ENCODE measurements around the gene OTUD3. TPM values are rescaled to one million over a fixed set of nuclear protein-coding genes. Genes with fewer than 3 reads are reported as not detected.
"Not testable (repeated sequence)": the region's sequence is repeated elsewhere in the genome, so short reads cannot be mapped to it uniquely, and the experiment has no call there.

The OTUD3 gene
- total RNA-seq, 2 donors from 2014 or later: 4.6 to 6.9 TPM

DNA sequence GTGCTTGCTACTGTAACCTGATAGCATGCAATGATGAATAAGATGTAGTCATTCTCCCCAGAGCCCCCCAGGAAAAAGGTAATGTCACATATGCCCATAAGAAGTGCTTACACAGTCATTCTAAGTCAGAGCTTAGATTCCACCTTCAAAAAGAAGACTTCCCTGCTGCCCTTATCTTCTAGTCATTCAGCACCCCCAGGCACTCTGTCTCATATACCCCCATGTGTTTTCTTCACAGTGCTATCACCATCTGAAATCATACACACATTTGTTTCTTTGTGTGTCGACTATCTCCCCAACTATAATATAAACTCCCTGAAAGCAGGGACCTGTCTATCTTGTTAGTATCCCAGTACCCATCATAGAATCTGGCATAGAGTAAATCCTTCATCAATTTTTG is 16.2 kb upstream of the OTUD3 start:
- intact Hi-C loops (cut with DNase I): no loop called here

DNA sequence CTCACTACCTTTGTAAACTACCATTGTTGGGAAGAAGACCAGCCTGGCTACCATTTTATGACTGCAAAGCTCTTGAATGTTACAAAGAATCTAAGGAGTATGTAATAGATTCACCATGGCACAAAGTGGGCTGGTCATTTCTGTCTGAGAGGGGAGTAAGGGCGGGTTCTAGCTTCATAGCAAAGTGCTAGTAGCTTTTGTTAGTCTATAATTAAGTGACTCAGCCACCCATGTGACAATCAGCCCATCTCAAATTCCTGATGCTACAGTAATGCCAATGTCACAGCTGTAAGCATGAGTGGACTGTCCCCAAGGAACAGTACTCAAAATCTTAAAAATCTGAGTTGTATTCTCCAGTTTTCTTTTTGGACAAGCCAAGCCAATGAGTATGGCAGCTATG is 15.4 kb upstream of the OTUD3 start:
- intact Hi-C loops (cut with DNase I): no loop called here
- no peak for DNase-seq
- no peak for ATAC-seq

More for the DNA sequence above, 16.2 kb upstream of the OTUD3 start:
- DNase-seq (no peak), ATAC-seq (no peak)

DNA sequence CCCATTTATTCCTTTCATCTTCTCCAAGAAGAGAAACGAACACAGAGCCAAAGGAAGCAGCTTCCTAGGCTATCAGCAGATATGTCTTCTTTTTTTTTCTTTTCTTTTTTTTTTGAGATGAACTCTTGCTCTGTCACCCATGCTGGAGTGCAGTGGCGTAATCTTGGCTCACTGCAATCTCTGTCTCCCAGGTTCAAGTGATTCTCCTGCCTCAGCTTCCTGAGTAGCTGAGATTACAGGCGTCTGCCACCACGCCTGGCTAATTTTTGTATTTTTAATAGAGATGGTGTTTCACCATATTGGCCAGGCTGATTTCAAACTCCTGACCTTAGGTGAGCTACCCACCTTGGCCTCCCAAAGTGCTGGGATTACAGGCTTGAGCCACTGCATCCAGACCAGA is 13.6 kb upstream of the OTUD3 start:
- DNase-seq; intact Hi-C loops (cut with DNase I); ATAC-seq: not testable (repeated sequence)

DNA sequence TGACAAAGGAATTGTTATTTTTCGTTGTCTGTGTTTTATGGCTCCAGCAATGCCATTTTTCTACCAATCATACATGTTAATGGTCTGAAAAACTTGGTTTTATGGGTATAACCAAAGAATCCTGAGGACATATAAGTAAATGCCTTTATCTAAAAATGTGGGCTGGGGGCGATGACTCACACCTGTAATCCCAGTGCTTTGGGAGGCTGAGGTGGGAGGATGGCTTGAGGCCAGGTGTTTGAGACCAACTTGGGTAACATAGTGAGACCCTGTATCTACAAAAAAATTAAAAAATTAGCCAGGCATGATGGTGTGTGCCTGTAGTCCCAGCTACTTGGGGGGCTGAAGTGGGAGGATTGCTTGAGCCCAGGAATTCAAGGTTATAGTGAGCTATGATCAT is 12.7 kb upstream of the OTUD3 start:
- ATAC-seq; intact Hi-C loops (cut with DNase I); DNase-seq: not testable (repeated sequence)

DNA sequence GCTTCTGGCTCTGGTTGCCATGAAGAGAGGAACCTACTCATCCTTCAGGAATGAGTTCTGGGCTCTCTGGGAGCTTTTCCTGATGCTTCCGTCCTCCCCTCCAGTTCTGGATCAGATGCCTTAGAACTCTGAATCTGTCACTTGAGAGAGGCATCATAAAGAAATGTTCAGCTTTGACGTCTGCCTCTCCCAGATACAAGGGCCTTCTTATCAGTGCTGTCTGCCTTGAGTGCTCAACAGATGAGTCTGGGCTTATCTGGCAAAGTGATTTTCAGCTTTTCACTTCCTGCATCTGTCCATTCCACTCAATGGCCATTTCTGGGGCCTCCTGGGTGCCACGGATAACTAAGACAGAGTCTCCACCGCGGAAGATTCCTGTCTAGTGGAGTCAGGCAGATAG is 12.3 kb upstream of the OTUD3 start:
- DNase-seq (no peak), ATAC-seq (no peak)
- intact Hi-C loops (cut with DNase I): no loop called here

DNA sequence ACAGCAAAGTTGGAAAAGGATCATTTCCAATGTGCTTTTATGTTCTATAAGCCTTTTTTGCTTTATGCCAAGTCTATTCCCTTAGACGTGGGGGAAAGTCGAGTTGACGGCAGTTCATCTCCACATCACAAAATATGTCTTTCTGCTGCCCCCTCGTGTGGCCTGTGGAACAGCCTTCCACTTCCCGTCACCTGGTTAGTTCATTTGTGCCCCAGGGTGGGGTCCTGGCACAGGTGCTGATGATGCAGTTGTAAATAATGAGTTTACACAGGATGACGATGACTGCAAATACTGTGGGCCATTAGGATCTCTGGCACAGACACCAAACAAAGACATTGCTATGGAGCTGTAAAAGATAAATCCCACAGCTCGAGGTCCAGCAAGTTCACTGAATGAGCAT is 10.0 kb upstream of the OTUD3 start:
- ATAC-seq (no peak), DNase-seq (no peak)
- intact Hi-C loops (cut with DNase I): no loop called here

DNA sequence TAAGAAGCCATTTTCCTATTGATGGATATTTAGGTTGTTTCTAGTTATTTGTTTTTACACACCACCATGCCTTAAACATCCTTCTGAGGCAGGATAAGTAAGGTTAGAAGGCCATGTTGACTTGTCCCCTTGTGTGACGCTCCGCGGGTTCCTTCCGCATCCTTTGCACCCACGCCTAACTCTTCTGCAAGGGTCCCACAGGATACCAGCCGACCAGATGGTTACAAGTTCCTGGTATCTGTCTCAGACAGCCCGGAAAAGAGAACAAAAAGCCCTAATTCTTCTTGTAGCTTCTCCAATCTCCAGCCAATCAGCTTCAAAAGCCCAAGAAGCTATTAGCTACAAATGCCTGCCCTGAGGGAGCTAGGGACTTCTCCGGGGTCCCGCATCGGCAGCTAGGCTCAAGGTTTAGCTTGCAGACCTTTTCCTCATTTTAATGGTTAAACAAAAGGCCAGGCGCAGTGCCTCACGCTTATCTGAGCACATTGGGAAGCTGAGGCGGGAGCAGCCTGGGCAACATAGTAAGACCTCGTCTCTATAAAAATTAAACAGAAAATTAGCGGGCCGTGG is 4.9 kb upstream of the OTUD3 start:
- DNase-seq (no peak), ATAC-seq (no peak)
- intact Hi-C loops (cut with DNase I): no loop called here

DNA sequence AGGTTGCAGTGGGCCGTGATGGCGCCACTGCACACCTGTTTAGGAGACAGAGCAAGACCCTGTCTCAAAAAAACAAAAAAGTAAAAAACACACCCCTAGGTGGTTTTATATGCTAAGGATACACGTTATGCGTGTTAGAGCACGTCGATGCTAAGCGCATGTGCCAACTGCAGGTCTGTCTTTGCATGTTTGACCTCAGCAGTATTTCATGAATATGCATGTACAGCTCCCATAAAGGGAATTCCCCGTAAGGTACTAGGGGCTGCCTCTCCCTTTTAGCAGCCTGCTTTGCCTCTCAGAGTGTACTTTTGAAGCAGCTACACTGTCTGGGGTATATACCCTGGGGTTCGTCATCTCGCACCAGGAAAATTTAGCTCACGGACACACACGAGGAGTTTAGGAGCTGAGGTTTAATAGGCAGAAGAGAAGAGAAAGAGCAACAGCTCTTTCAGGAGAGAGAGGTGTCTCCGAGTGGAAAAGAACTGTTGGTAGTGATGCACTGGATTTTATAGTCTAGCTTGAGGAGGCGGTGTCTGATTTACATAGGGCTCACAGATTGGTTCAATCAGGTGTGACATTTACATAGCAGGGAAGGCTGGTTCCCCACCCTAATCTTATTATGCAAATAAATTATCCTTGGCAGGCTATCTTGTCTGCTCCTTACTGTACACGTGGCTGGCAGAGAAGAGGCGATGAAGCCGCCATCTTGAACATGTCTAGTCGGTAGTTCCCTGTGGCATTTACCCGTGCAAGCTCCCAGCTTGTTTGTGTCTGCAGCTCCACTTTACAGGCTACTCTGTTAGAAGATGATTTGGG is 4.2 kb upstream of the OTUD3 start:
- intact Hi-C loops (cut with DNase I): no loop called here
- DNase-seq (no peak), ATAC-seq (no peak)

DNA sequence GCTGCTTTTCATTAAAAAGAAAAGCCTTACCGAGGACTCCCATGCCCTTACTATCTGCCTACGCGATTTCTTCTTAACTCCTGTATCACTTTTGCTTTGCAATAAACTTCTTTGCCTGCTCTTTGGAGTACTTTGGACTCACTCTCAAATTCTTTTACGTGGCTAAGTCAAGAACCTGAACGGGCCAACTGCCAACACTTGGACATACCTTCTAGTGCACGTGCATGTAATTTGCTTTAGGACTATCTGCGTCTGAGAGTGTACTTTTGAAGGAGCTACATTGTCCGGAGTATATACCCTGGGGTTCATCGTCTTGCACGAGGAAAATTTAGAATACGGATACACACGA is 3.6 kb upstream of the OTUD3 start:
- ATAC-seq: no peak
- DNase-seq: no peak
- intact Hi-C loops (cut with DNase I): no loop called here

DNA sequence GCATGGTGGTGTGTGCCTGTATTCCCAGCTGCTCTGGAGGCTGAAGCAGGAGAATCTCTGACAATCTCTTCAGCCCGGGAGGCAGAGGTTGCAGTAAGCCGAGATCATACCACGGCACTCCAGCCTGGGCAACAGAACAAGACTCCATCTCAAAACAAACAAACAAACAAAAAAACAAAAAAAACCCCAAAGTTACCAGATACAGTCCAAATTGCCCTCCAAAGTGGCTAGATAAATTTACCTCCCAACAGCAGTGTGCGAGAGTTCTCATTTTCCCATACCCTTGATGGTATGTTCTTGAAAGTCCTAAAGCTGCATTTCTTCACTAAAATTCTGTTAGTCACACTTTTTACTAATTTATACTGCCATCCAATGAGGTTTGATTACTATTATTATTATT is 3.0 kb upstream of the OTUD3 start:
- intact Hi-C loops (cut with DNase I): no loop called here
- DNase-seq (no peak), ATAC-seq (no peak)

DNA sequence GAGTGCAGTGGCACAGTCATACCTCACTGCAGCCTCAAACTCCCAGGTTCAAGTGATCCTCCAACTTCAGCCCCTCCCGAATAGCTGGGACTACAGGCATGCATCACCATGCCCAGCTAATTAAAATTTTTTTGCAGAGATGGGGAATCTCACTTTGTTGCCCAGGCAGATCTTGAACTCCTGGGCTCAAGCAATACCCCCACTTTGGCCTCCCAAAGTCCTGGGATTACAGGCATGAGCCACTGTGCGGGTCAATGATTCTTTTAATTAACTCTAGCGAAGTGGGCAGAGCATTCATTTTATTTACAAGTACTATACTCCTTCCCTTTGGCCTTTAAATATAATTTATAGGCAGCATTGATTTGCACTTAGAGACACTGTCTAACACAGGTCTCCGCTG is 2.5 kb upstream of the OTUD3 start:
- ATAC-seq (no peak), DNase-seq (no peak)
- intact Hi-C loops (cut with DNase I): no loop called here

DNA sequence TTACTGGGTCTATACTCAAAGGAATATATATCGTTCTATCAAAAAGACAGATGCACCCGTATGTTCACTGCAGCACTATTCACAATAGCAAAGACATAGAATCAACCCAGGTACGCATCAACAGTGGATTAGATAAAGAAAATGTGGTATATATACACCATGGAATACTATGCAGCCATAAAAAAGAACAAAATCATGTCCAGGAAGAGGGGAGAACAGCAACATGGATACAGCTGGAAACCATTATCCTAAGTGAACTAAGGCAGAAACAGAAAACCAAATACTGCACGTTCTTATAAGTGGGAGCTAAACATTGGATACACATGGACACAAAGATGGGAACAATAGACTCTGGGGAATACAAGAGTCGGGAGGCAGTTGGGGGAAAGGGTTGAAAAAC is 1.4 kb upstream of the OTUD3 start:
- intact Hi-C loops (cut with DNase I); ATAC-seq; DNase-seq: not testable (repeated sequence)

DNA sequence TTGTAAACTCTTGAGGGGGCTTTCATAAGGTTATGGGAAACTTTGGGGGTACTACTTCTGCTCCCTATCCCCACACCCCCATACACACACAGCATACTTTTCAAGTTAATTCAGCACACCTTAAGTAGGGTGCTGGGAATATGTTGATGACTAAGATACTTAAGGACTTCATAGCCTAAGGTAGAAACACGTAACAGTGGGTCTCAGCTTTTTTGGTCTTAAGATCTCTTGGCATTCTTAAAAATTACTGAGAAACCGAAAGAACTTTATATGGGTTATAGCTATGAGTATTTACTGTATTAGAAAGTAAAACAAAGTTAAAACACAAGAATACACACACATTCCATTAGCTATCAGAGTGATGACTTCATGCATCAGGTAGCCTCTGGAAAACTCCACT is 2.1 kb downstream of the OTUD3 start:
- intact Hi-C loops (cut with DNase I): no loop called here

DNA sequence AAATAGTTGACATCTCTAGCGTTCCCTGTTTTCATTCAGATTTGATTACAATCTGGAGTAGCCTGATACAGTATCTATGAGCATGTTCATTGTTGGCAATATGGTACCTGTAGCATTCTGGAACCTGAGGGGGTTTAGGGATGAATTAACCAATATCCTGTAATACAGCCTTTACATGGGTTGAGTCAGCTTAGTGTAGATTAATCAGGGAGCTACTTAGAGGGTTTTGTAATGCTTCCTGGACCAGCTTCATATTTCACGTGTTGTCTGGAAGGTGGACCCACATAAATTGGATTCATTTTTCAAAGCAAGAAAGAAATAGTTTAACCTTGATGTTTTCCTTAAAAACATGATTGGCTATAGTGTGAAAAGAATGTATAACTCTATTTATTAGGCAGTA is 3.6 kb downstream of the OTUD3 start:
- no peak for DNase-seq
- intact Hi-C loops (cut with DNase I): no loop called here
- ATAC-seq: no peak

More for the DNA sequence above, 2.1 kb downstream of the OTUD3 start:
- DNase-seq (no peak), ATAC-seq (no peak)

DNA sequence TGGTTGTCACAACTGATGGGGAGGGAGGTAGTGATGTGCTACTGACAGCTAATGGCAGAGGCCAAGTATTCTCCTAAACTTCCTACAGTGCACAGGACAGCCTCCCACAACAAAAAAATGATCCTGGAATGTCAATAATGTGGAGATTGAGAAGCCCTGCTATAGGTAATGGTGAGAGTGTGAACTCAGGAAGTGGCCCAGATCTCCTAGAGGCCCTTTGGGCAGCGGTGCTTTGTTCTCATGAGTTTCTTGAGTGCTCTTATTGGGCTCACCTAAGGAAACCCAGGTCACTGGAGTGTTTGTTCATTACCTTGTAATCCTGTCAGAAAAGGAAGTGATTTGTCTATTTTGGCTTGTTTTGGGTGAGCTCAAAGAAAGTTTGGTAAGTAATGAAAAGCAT is 5.9 kb downstream of the OTUD3 start:
- ATAC-seq (no peak), DNase-seq (no peak)
- intact Hi-C loops (cut with DNase I): no loop called here

DNA sequence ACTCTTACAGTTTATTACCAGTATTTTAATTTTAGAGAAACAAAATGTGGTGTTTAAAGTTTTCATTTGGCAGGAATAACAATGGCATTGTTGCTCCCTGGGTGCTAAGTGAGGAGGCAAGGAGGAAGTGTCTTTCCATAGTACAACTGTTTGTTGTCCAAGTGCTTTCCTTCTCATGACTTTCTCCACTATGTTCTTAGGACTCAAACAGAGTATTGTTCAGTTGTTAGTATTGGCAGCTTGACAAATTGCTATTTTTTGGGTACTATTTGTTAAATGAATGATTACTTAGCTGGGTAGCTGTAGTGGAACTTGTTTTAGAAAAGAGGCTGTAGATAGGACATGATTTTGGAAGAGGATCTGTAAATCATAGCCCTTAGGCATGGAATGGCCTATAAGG is 7.5 kb downstream of the OTUD3 start:
- intact Hi-C loops (cut with DNase I): no loop called here
- no peak for DNase-seq
- no peak for ATAC-seq

DNA sequence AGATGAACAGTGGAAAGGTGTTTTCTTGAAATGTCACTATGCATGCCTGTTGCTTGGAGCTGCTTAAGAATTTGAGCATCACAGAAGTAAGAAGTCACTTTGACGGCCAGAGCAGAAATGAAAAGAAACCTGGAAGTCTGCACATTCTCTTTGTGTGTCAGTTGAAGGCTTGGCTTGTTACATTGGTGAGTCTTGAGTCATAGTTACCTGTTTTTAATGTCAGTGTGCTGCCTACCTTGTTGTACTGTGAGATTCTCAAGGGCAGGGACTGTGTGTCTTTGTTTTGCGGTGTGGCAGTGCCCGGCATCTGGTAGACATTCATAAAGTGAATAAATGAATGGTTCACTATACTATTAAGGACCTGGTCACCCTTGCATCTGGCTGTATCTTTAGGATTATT is 9.9 kb downstream of the OTUD3 start:
- DNase-seq (no peak), ATAC-seq (no peak)
- intact Hi-C loops (cut with DNase I): no loop called here

DNA sequence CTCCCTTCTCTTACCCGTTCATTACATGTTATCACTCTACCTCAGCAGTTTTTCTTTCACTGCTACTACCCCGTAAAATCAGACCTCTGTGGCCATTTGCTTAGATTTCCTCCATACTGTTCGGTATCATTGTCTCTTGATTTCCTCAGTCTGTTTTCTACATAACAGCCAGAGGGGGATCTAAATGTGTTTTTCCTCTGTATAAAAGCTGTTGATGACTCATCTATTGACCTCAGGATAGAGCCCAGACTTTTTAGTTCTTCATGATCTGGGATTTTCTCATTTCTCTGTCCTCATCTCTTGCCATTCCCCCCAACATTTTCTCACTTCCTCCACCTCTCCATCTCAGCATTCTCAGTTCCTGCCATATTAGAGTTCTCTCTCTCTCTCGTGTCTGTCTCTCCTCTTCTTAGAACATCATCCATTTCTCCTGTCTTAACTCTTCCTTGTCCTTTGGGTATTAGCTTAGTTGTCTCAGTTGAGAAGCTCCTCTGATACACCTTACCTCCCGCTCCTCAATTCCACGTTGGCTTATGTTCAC is 10.5 kb downstream of the OTUD3 start:
- intact Hi-C loops (cut with DNase I): no loop called here
- ATAC-seq (no peak), DNase-seq (no peak)

DNA sequence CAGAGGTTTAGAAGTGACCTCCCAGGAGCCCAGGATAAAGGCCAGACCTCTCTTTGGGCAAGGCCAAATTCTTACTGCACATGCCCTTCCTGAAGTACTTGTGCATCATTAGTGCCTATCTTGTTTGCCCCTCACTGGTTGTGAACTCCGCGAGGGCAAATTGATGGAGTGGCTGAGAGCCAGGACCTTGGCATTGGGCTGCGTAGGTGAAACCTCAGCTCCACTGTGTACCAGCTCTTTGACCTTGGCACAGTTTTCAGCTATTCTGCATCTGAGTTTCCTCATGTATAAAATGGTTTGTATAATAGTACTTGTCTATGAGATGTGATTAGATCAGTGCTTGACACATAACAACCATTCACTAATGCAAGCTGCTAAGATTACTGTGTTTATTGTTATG is 11.5 kb downstream of the OTUD3 start:
- ATAC-seq (no peak), DNase-seq (no peak)
- intact Hi-C loops (cut with DNase I): no loop called here

DNA sequence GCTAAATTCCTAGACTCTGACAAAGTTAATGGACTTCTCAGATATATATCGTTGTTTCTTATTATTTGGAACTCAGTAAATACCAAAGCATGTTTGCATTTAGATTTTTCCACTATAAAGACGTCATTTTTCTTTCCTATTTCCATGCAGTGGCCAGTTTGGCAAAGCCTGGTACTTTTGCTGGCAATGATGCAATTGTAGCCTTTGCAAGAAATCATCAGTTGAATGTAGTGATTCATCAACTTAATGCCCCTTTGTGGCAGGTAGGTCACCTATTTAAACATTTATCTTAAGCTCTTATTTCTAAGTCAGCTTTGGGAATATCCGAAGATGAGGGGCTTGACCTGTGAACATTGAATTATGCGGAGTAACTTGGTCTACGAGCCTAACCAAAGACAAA is 12.0 kb downstream of the OTUD3 start:
- ATAC-seq: no peak
- intact Hi-C loops (cut with DNase I): no loop called here
- no peak for DNase-seq

DNA sequence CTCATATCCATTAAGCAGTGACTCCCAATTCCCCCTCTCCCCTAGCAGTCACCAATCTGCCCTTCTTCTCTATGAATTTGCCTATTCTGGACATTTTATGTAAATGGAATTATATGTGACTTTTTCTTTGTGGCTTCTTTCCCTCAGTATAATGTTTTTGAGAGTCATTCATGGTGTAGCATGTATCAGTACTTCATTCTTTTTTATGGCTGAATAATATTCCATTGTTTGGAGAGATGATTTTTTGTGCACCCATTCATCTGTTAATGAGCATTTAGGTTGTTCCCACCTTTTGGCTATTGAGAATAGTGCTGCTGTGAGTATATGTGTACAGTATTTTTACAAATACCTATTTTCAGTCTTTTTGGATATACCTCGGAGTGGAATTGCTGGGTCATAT is 19.5 kb downstream of the OTUD3 start:
- DNase-seq (no peak), ATAC-seq (no peak)
- intact Hi-C loops (cut with DNase I): no loop called here

Data from left cardiac atrium (tissue), 4 donors.